B cell (primary cell): ENCODE data around the gene AVEN. TPM values are rescaled to one million over a fixed set of nuclear protein-coding genes. Genes with fewer than 3 reads are reported as not detected.
A peak's percentile ranks its signal among the peaks of the same experiment; 100 is the strongest.

Source experiments
- ATAC-seq: fragments of 200-7000 bp; cut with Tn5 transposase; one replicate; pipeline ENCODE4 v1.10.0; 2021; ENCODE audit warnings: low read depth, mild to moderate bottlenecking, moderate number of reproducible peaks, moderate library complexity
- CTCF ChIA-PET: fragments of 350-600 bp; sonication (Branson Sonifier 250); formaldehyde crosslinking; loops from one replicate; lab custom pipeline; 2021; ENCODE audit warnings: antibody characterized with exemption, inconsistent platforms; lab: Charles Lee
- POLR2A ChIA-PET: fragments of 350-600 bp; sonication (Branson Sonifier 250); formaldehyde crosslinking; loops from one replicate; lab custom pipeline; 2021; ENCODE audit warnings: antibody characterized with exemption; lab: Charles Lee
- DNase-seq: peaks from one replicate; pipeline ENCODE4 v3.0.0; 2013
- H2AFZ ChIP-seq: 2 replicates; pipeline ENCODE4 v1.6.1; 2012; ENCODE audit warnings: mild to moderate bottlenecking, low read depth, low read length; ENCODE audit not compliant: insufficient read depth, poor library complexity, severe bottlenecking
- H3K27ac ChIP-seq, 2 donors: 1 replicate in 1 of 2; 2 replicates in 1 of 2; pipeline ENCODE4 v1.5.1; 2012 to 2013; ENCODE audit warnings: low read length in 2 of 2, mild to moderate bottlenecking in 2 of 2, moderate library complexity in 1 of 2
- H3K27me3 ChIP-seq, 4 experiments: fragments of 200-600 bp in 1 of 4; sonication (generic) in 1 of 4; replicated peaks in 1 of 4; 1 replicate in 2 of 4; 2 replicates in 2 of 4; pipeline versions ENCODE4 v1.6.1 to v1.7.0; 2013 to 2016; ENCODE audit warnings: low read length in 3 of 4, mild to moderate bottlenecking in 2 of 4, mixed read lengths in 1 of 4, moderate library complexity in 1 of 4; ENCODE audit not compliant: insufficient read depth in 4 of 4, control insufficient read depth in 3 of 4; ENCODE audit errors: control extremely low read depth in 1 of 4
- H3K36me3 ChIP-seq, 2 experiments: replicated peaks in 1 of 2; 1 replicate in 1 of 2; 2 replicates in 1 of 2; pipeline versions ENCODE4 v1.6.1 to v1.7.1; 2013; ENCODE audit warnings: low read length in 1 of 2; ENCODE audit not compliant: insufficient read depth in 2 of 2, control insufficient read depth in 1 of 2; ENCODE audit errors: control extremely low read depth in 1 of 2, extremely low read depth in 1 of 2
- H3K4me1 ChIP-seq, 2 donors: fragments of 200-600 bp in 1 of 2; sonication (generic) in 1 of 2; 1 replicate in 1 of 2; 2 replicates in 1 of 2; pipeline versions ENCODE4 v1.5.1 to v1.6.1; 2013 to 2017; ENCODE audit warnings: low read length in 2 of 2; ENCODE audit not compliant: control insufficient read depth in 2 of 2, insufficient read depth in 2 of 2
- H3K4me2 ChIP-seq: replicated peaks from 2 replicates; pipeline ENCODE3; 2012; ENCODE audit warnings: mild to moderate bottlenecking, low read depth, low read length; ENCODE audit not compliant: poor library complexity, severe bottlenecking
- H3K4me3 ChIP-seq, 5 experiments: fragments of 200-600 bp in 1 of 5; sonication (generic) in 1 of 5; 1 replicate in 3 of 5; 2 replicates in 2 of 5; pipeline versions ENCODE4 v1.5.1 to v1.7.0; 2011 to 2016; ENCODE audit warnings: low read length in 4 of 5, mild to moderate bottlenecking in 4 of 5, low read depth in 2 of 5, control low read depth in 1 of 5, moderate library complexity in 1 of 5; ENCODE audit not compliant: insufficient read depth in 1 of 5; ENCODE audit errors: control extremely low read depth in 1 of 5, extremely low read depth in 1 of 5
- H3K79me2 ChIP-seq: fragments of 200-600 bp; sonication (generic); one replicate; pipeline ENCODE4 v1.6.0; 2016; ENCODE audit warnings: low read length; ENCODE audit not compliant: control insufficient read depth, insufficient read depth
- H3K9ac ChIP-seq: fragments of 200-600 bp; sonication (generic); 2 replicates; pipeline ENCODE4 v1.6.1; 2017; ENCODE audit warnings: mild to moderate bottlenecking, low read length, moderate library complexity
- H3K9me3 ChIP-seq, 3 donors: one replicate each; pipeline versions ENCODE4 v1.6.1 to v1.7.1; 2013; ENCODE audit warnings: low read length in 2 of 3; ENCODE audit not compliant: control insufficient read depth in 2 of 3, insufficient read depth in 1 of 3; ENCODE audit errors: control extremely low read depth in 1 of 3
- H4K20me1 ChIP-seq: 2 replicates; pipeline ENCODE4 v1.6.0; 2012; ENCODE audit warnings: mild to moderate bottlenecking, low read length; ENCODE audit not compliant: insufficient read depth, control insufficient read depth, poor library complexity, severe bottlenecking
- H3K27ac Mint-ChIP-seq: one replicate; pipeline ENCODE4 v1.8.0; 2021; ENCODE audit warnings: mixed read lengths
- H3K27me3 Mint-ChIP-seq: one replicate; pipeline ENCODE4 v1.8.0; 2021; ENCODE audit warnings: mixed read lengths
- H3K4me1 Mint-ChIP-seq: one replicate; pipeline ENCODE4 v1.8.0; 2021; ENCODE audit warnings: mixed read lengths
- H3K4me3 Mint-ChIP-seq: one replicate; pipeline ENCODE4 v1.8.0; 2021; ENCODE audit warnings: mixed read lengths
- H3K9me3 Mint-ChIP-seq: one replicate; pipeline ENCODE4 v1.8.0; 2022; ENCODE audit warnings: mixed read lengths; ENCODE audit not compliant: insufficient read depth
- EZH2 ChIP-seq: IDR thresholded peaks from 2 replicates; pipeline ENCODE4 v1.6.1; 2012; ENCODE audit warnings: borderline replicate concordance, low read depth, mild to moderate bottlenecking, moderate library complexity, low read length; ENCODE audit not compliant: insufficient read depth, poor library complexity, severe bottlenecking
- WGBS: methylation state at CpG from one replicate; pipeline ENCODE4 v1.1.5; 2013; ENCODE audit warnings: missing lambda C conversion rate; ENCODE audit not compliant: insufficient coverage; 5-methylcytosine and 5-hydroxymethylcytosine counted together
- intact Hi-C: fragments of 100-400 bp; cut with micrococcal nuclease; formaldehyde crosslinking; loops from one replicate; pipeline ENCODE4 v1.10.0; 2022
- polyA plus RNA-seq: library from polyadenylated mRNA; depleted of rRNA; stranded (reverse); fragments of >200 nt; gene quantifications from 2 replicates; pipeline ENCODE4 v1.2.3, GENCODE V29; 2012
- total RNA-seq, 2 donors: library from RNA; stranded (reverse); fragments of 120-200 nt in 1 of 2; gene quantifications; 1 replicate in 1 of 2; 2 replicates in 1 of 2; pipeline versions ENCODE4 v1.2.3 to v1.2.4, GENCODE V29; 2013 to 2022
- TF ChIP-seq, protein P1 (sequence below): fragments of 200-600 bp; IDR thresholded peaks from one replicate; pipeline ENCODE4 v1.8.0; 2022; ENCODE audit warnings: antibody characterized with exemption, mild to moderate bottlenecking

AVEN gene
- total and polyA plus RNA-seq, 2 donors (not counting 1 experiment from before 2014, with no cell fraction given), result 1.8 to 8.2 TPM

DNA sequence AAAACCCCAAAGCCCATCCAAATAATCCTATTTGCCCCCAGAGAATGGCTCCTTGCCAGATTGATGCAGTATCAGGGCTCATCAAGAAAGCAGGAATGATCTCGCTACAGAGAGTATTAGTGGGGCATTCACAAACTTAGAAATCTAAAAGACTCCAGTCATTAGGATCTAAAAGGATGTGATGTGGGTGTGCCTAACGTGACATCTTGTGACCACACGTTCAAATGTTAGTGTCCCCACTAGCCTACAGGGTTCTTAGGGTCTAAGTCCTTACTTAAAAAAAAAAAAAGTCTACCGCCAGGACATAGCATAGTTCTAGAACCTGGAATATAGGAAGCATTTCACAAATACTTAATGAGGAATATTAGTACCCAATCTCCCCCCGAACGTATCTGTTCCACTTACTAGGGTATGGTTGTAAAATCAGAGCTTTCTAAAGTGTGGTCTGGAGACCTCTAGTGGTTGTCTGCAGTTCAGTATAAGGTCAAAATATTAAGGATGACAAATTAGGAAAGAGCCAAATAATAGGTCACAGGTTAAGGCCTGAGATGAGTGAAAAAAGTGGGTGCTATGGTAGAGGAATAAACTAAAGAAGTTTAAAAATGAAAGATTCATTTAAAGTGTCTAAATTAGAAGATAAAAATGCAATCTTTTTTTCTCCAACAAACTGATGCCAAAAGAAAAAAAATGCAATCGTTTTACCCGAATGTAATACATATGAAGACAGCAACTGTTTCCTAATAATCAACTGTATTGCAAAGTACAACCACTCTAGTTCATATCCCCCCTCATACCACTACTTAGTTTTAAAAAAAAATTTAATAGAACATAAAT is 75.0 kb downstream of the AVEN start:
- Mint-ChIP-seq H3K27me3 (no peaks in the 10 kb centered on the region), H3K4me3 (no peak overlapping the region), H3K9me3 (no peaks in the 10 kb centered on the region), H3K27ac (no peak overlapping the region), H3K4me1 (no peaks in the 10 kb centered on the region)
- no peaks in the 10 kb centered on the region for H3K27me3 ChIP-seq
- H3K4me2 ChIP-seq, result no peak overlapping the region
- H3K9ac ChIP-seq, result no peak overlapping the region
- CTCF ChIA-PET, result interaction anchor here (0.7 to 1.1 kb wide), 3 partner anchors 9 to 229 kb away, joined by 4 read pairs; no protein-coding TSS in a partner anchor
- no peak overlapping the region for H3K27ac ChIP-seq
- DNase-seq (no peak), ATAC-seq (no peak)
- H2AFZ ChIP-seq, result no peak overlapping the region
- H3K79me2 ChIP-seq, result peaks cover 3% of the 10 kb centered on the region
- no peaks in the 10 kb centered on the region for H4K20me1 ChIP-seq
- no peak overlapping the region for H3K4me3 ChIP-seq
- no peaks in the 10 kb centered on the region for H3K4me1 ChIP-seq
- intact Hi-C loops, result no loop called here
- TF ChIP-seq EZH2, result no peak
- TF ChIP-seq, protein P1, sequence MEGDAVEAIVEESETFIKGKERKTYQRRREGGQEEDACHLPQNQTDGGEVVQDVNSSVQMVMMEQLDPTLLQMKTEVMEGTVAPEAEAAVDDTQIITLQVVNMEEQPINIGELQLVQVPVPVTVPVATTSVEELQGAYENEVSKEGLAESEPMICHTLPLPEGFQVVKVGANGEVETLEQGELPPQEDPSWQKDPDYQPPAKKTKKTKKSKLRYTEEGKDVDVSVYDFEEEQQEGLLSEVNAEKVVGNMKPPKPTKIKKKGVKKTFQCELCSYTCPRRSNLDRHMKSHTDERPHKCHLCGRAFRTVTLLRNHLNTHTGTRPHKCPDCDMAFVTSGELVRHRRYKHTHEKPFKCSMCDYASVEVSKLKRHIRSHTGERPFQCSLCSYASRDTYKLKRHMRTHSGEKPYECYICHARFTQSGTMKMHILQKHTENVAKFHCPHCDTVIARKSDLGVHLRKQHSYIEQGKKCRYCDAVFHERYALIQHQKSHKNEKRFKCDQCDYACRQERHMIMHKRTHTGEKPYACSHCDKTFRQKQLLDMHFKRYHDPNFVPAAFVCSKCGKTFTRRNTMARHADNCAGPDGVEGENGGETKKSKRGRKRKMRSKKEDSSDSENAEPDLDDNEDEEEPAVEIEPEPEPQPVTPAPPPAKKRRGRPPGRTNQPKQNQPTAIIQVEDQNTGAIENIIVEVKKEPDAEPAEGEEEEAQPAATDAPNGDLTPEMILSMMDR, result peak; percentile 17
- H3K36me3 ChIP-seq, result no peaks in the 10 kb centered on the region
- POLR2A ChIA-PET, result no interaction called here
- no peaks in the 10 kb centered on the region for H3K9me3 ChIP-seq
- WGBS, result no CpG with 5 or more reads among the region's 8 CpGs

DNA sequence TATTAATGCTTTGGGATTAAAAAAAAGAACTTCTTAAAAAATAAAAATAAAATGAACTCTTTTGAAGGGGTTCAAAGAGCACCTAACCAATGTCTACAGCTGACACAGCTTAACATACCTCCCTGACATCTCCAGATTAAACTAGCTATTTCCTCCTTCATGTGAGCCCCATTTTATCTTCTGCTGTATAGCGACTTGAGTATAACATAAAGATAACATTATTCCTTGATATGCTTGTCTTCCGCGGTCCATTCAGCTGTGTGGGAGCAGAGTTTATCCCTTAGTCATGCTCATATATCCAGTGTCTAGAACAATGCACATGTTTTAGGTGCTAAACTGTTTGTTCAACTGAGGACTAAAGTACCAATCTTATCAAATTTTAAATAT is 78.5 kb downstream of the AVEN start:
- no peaks in the 10 kb centered on the region for H3K4me1 Mint-ChIP-seq
- WGBS, result no CpG with 5 or more reads among the region's 3 CpGs
- Histone ChIP-seq H3K27me3 (no peaks in the 10 kb centered on the region), H4K20me1 (no peaks in the 10 kb centered on the region), H3K36me3 (no peaks in the 10 kb centered on the region), H3K4me1 (no peaks in the 10 kb centered on the region), H3K9ac (no peak overlapping the region), H3K4me2 (no peak overlapping the region), H3K27ac (no peak overlapping the region), H3K4me3 (no peak overlapping the region), H3K79me2 (peaks cover 3% of the 10 kb centered on the region), H3K9me3 (peaks cover 0 to 1% (median 0%) of the 10 kb centered on the region in 3 donors), H2AFZ (no peak overlapping the region)
- no peaks in the 10 kb centered on the region for H3K9me3 Mint-ChIP-seq
- H3K27me3 Mint-ChIP-seq, result no peaks in the 10 kb centered on the region
- TF ChIP-seq EZH2, result no peak
- TF ChIP-seq, protein P1, result no peak
- intact Hi-C loops, result no loop called here
- no peak for ATAC-seq
- POLR2A ChIA-PET, result no interaction called here
- no peak overlapping the region for H3K4me3 Mint-ChIP-seq
- no peak overlapping the region for H3K27ac Mint-ChIP-seq
- CTCF ChIA-PET, result no interaction called here
- no peak for DNase-seq
